Mesothelial cell of epicardium (in vitro differentiated cells): ENCODE results near the gene HDAC6. TPM values are rescaled to one million over a fixed set of nuclear protein-coding genes. Genes with fewer than 3 reads are reported as not detected.

Experiments used
- DNase-seq, 2 experiments: peaks; one replicate each; pipeline ENCODE4 v3.0.0; 2021; ENCODE audit warnings: low spot score in 2 of 2; ENCODE audit not compliant: unreplicated experiment in 2 of 2
- H3K27ac Mint-ChIP-seq: 2 replicates; pipeline ENCODE4 v1.8.0; 2021; ENCODE audit warnings: mixed read lengths
- H3K27me3 Mint-ChIP-seq: 2 replicates; pipeline ENCODE4 v1.8.0; 2021; ENCODE audit warnings: low read depth, mixed read lengths
- H3K36me3 Mint-ChIP-seq: 2 replicates; pipeline ENCODE4 v1.8.0; 2021; ENCODE audit warnings: mixed read lengths
- H3K4me1 Mint-ChIP-seq: 2 replicates; pipeline ENCODE4 v1.8.0; 2021; ENCODE audit warnings: mixed read lengths
- H3K4me3 Mint-ChIP-seq: 2 replicates; pipeline ENCODE4 v1.8.0; 2021; ENCODE audit warnings: mild to moderate bottlenecking, moderate library complexity, mixed read lengths
- H3K9me3 Mint-ChIP-seq: 2 replicates; pipeline ENCODE4 v1.8.0; 2021; ENCODE audit warnings: mixed read lengths
- CTCF ChIP-seq: fragments of 200-600 bp; sonication (generic); IDR thresholded peaks from one replicate; pipeline ENCODE4 v1.5.0; 2021; ENCODE audit warnings: antibody characterized with exemption; ENCODE audit not compliant: unreplicated experiment
- total RNA-seq: library from RNA; stranded (reverse); gene quantifications from 3 replicates; pipeline ENCODE4 v1.2.1, GENCODE V29; 2021

The HDAC6 gene
- total RNA-seq, 1 donor from 2014 or later: 205 TPM

DNA sequence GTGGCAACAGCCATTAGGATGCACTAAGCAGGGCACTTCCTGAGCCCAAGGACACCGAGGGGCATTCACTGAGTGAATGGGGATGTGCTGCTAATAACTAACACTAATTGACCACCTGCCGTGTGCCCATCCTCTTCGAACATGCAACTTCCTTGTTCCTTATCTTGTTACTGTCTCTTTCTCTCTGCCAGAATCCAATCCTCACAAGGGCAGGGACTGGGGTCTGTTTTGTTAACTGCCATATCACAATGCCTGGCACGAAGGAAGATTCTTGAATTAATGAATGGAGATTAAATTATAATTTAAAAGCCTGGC lies 25.7 kb downstream of the HDAC6 start:
- no peak for TF ChIP-seq CTCF
- Mint-ChIP-seq H3K4me3 (no peak overlapping the region), H3K27ac (no peak overlapping the region), H3K9me3 (peaks cover 11% of the 10 kb centered on the region), H3K4me1 (no peaks in the 10 kb centered on the region), H3K36me3 (peaks cover 24% of the 10 kb centered on the region), H3K27me3 (peaks cover 22% of the 10 kb centered on the region)
- no peak for DNase-seq

DNA sequence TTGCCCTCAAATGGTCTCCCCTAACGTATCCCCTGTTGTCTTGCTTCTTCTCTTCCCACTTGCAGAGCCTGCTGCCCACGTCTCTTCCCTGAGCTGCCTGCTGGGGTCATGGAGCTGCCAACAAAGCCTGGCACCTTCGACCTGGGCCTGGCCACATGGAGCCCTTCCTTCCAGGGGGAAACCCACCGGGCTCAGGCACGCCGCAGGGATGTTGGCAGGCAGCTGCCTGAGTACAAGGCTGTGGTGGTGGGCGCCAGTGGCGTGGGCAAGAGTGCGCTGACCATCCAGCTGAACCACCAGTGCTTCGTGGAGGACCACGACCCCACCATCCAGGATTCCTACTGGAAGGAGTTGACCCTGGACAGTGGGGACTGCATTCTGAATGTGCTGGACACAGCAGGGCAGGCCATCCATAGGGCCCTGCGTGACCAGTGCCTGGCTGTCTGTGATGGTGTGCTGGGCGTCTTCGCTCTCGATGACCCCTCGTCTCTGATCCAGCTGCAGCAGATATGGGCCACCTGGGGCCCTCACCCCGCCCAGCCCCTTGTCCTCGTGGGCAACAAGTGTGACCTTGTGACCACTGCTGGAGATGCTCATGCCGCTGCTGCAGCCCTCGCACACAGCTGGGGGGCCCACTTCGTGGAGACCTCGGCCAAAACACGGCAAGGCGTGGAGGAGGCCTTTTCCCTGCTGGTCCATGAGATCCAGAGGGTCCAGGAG lies 27.3 kb downstream of the HDAC6 start:
- H3K4me1 Mint-ChIP-seq: peaks cover 8% of the 10 kb centered on the region
- H3K36me3 Mint-ChIP-seq: peaks cover 23% of the 10 kb centered on the region
- no peak for DNase-seq
- no peak overlapping the region for H3K4me3 Mint-ChIP-seq
- peaks cover 37% of the 10 kb centered on the region for H3K27me3 Mint-ChIP-seq
- TF ChIP-seq CTCF: no peak
- H3K9me3 Mint-ChIP-seq: peaks cover 13% of the 10 kb centered on the region
- H3K27ac Mint-ChIP-seq: no peak overlapping the region

DNA sequence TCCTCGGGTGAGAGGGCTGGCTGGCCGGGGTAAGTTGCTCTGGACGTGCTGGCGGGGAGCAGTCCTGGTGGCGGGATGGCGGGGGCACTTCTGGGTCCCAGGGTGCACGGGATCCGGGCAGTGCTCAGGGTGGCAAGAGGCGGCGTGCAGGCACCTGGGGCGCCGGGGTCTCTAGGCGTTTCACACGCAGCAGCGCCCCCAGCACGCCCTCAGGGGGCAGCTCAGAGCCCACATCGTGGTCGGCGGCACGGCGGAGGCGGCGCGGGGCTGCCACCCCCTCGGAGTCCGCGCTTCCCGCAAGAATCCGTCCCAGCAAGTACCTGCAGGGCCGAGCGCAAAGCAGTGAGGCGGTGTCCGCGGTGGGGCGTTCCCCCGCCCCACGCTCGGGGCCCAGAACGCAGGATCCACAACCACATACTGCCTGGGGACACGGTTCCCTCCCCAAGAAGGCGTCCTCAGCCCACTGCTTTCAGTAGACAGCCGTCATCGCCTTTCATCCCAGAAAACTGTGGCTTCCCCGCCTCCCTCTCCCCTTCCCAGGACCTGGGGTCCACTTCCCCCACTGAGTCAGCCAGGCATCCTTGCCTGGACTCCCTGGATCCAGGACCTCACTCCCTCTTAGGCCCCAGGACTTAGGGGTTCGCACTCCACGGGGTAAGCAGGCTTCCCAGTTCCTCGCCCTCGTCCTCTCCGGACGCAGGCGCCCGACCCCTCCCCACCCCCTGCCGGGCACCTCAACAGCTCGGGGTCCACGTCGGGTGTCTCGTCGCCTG lies 29.5 kb downstream of the HDAC6 start:
- H3K4me3 Mint-ChIP-seq: no peak overlapping the region
- no peak overlapping the region for H3K27ac Mint-ChIP-seq
- no peak for DNase-seq
- peaks cover 18% of the 10 kb centered on the region for H3K4me1 Mint-ChIP-seq
- H3K36me3 Mint-ChIP-seq: peaks cover 9% of the 10 kb centered on the region
- peaks cover 53% of the 10 kb centered on the region for H3K27me3 Mint-ChIP-seq
- H3K9me3 Mint-ChIP-seq: peaks cover 14% of the 10 kb centered on the region
- no peak for TF ChIP-seq CTCF

DNA sequence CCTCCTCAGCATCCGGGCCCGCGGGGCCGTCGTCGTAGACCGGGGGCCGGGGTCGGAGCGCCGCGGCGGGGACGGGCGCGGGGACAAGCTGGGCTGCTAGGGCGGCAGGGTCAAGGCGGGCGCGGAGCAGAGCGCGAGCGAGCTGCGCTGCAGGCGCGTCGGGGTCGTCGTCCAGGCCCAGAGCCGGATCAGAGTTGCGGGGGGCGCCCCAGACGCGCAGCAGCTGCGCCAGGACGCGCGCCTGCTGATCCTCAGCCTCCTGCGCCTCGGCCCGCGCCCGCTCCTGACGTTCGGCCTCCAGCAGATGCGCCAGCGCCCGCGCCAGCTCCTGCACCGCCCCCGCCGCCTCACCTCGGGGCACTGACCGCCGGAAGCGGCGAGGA lies 30.0 kb downstream of the HDAC6 start:
- H3K36me3 Mint-ChIP-seq: peaks cover 11% of the 10 kb centered on the region
- no peak for DNase-seq
- H3K27me3 Mint-ChIP-seq: peaks cover 56% of the 10 kb centered on the region
- no peak for TF ChIP-seq CTCF
- peaks cover 18% of the 10 kb centered on the region for H3K9me3 Mint-ChIP-seq
- H3K4me3 Mint-ChIP-seq: no peak overlapping the region
- H3K4me1 Mint-ChIP-seq: peaks cover 20% of the 10 kb centered on the region
- H3K27ac Mint-ChIP-seq: no peak overlapping the region

DNA sequence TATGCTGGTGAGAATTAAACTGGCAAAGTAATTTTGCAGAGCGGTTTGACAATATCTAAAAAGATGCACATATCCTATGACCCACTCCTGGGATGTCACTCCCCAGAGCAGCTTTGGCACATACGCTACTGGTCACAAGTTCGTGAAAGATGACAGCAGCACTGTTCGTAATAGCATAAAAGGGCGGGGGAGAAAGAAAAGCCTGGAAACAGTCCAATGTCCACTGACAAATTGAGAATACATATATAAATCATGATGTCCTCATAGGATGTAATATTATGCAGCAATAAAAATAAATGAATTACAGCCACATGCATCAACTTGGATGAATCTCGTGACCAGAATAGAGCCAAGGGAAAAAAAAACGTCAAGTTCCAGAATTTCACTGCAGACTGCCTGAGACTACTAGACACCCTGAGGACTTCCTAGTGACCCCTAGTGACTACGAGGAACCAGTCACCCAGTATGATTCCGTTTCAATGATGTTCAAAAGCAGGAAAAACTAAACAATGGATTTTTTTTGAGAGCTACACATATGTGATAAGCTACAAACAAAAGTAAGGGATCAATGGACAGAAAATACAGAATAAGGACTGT lies 31.8 kb downstream of the HDAC6 start:
- H3K4me3 Mint-ChIP-seq: peak overlapping the region; percentile 73
- H3K4me1 Mint-ChIP-seq: peaks cover 20% of the 10 kb centered on the region
- no peak for TF ChIP-seq CTCF
- H3K36me3 Mint-ChIP-seq: peaks cover 2% of the 10 kb centered on the region
- no peak overlapping the region for H3K27ac Mint-ChIP-seq
- DNase-seq: no peak
- H3K9me3 Mint-ChIP-seq: peaks cover 9% of the 10 kb centered on the region
- H3K27me3 Mint-ChIP-seq: peaks cover 56% of the 10 kb centered on the region
